H9 (cell line): ENCODE data around the gene LRG1. TPM values are rescaled to one million over a fixed set of nuclear protein-coding genes. Genes with fewer than 3 reads are reported as not detected.

Experiments
- DNase-seq: peaks from one replicate; pipeline ENCODE4 v3.0.0-alpha.2; 2017
- H2AFZ ChIP-seq: one replicate; pipeline ENCODE4 v1.6.1; 2013; ENCODE audit warnings: mild to moderate bottlenecking, low read length, control low read depth, moderate library complexity
- H2AK5ac ChIP-seq: 2 replicates; pipeline ENCODE4 v1.6.1; 2013; ENCODE audit warnings: low read length, control low read depth, mixed read lengths; ENCODE audit not compliant: insufficient read length
- H2BK120ac ChIP-seq: one replicate; pipeline ENCODE4 v1.6.1; 2013; ENCODE audit warnings: low read depth, mild to moderate bottlenecking, low read length, control low read depth, inconsistent platforms; ENCODE audit not compliant: poor library complexity, severe bottlenecking
- H2BK12ac ChIP-seq: 2 replicates; pipeline ENCODE4 v1.6.1; 2013; ENCODE audit warnings: low read length, control low read depth, mixed read lengths, low read depth; ENCODE audit not compliant: insufficient read length
- H2BK15ac ChIP-seq: 2 replicates; pipeline ENCODE4 v1.6.1; 2013; ENCODE audit warnings: low read depth, low read length, control low read depth
- H2BK20ac ChIP-seq: one replicate; pipeline ENCODE4 v1.6.1; 2013; ENCODE audit warnings: low read depth, mild to moderate bottlenecking, low read length, control low read depth, inconsistent platforms; ENCODE audit not compliant: poor library complexity, severe bottlenecking
- H2BK5ac ChIP-seq: 2 replicates; pipeline ENCODE4 v1.6.1; 2013; ENCODE audit warnings: low read length, control low read depth, mixed read lengths; ENCODE audit not compliant: insufficient read length
- H3K14ac ChIP-seq: 2 replicates; pipeline ENCODE4 v1.6.1; 2013; ENCODE audit warnings: low read length, control low read depth; ENCODE audit not compliant: insufficient read depth
- H3K18ac ChIP-seq: 2 replicates; pipeline ENCODE4 v1.6.1; 2013; ENCODE audit warnings: low read depth, mild to moderate bottlenecking, mixed read lengths, low read length, control low read depth; ENCODE audit not compliant: insufficient read length
- H3K23ac ChIP-seq: 2 replicates; pipeline ENCODE4 v1.6.1; 2013; ENCODE audit warnings: low read length, control low read depth, mixed read lengths, low read depth; ENCODE audit not compliant: insufficient read length
- H3K23me2 ChIP-seq: 2 replicates; pipeline ENCODE4 v1.6.1; 2013; ENCODE audit warnings: low read depth, mild to moderate bottlenecking, mixed read lengths, low read length, control low read depth; ENCODE audit not compliant: insufficient read length, poor library complexity, severe bottlenecking
- H3K27ac ChIP-seq: 2 replicates; pipeline ENCODE4 v1.5.1; 2013; ENCODE audit warnings: low read length, control low read depth, mixed read lengths, low read depth; ENCODE audit not compliant: insufficient read length
- H3K27me3 ChIP-seq: 2 replicates; pipeline ENCODE4 v1.6.1; 2013; ENCODE audit warnings: low read length, control low read depth, inconsistent platforms; ENCODE audit not compliant: insufficient read depth
- H3K4ac ChIP-seq: 2 replicates; pipeline ENCODE4 v1.6.1; 2013; ENCODE audit warnings: low read depth, mild to moderate bottlenecking, control low read depth, inconsistent platforms, low read length, moderate library complexity
- H3K4me1 ChIP-seq: 2 replicates; pipeline ENCODE4 v1.6.1; 2013; ENCODE audit warnings: low read length, control low read depth, inconsistent platforms; ENCODE audit not compliant: insufficient read depth
- H3K4me2 ChIP-seq: 2 replicates; pipeline ENCODE4 v1.6.1; 2013; ENCODE audit warnings: low read length, control low read depth, mixed read lengths; ENCODE audit not compliant: insufficient read length, insufficient read depth
- H3K56ac ChIP-seq: 2 replicates; pipeline ENCODE4 v1.6.1; 2013; ENCODE audit warnings: low read depth, mild to moderate bottlenecking, mixed read lengths, low read length, control low read depth; ENCODE audit not compliant: insufficient read length
- H3K79me1 ChIP-seq: 2 replicates; pipeline ENCODE4 v1.6.1; 2013; ENCODE audit warnings: low read depth, mild to moderate bottlenecking, moderate library complexity, low read length, control low read depth, inconsistent platforms; ENCODE audit not compliant: insufficient read depth, poor library complexity, severe bottlenecking
- H3K79me2 ChIP-seq: 2 replicates; pipeline ENCODE4 v1.6.1; 2013; ENCODE audit warnings: low read length, control low read depth, inconsistent platforms; ENCODE audit not compliant: insufficient read depth
- H3K9ac ChIP-seq: 2 replicates; pipeline ENCODE4 v1.6.1; 2013; ENCODE audit warnings: low read length, control low read depth, mixed read lengths; ENCODE audit not compliant: insufficient read length; ENCODE audit errors: extremely low read depth
- H3K9me3 ChIP-seq: one replicate; pipeline ENCODE4 v1.6.1; 2013; ENCODE audit warnings: low read depth, low read length, inconsistent platforms; ENCODE audit not compliant: control insufficient read depth
- H3T11ph ChIP-seq: one replicate; pipeline ENCODE4 v1.6.1; 2013; ENCODE audit warnings: mild to moderate bottlenecking, low read length, control low read depth, inconsistent platforms
- H4K20me1 ChIP-seq: one replicate; pipeline ENCODE4 v1.6.1; 2013; ENCODE audit not compliant: control insufficient read depth, insufficient read length, insufficient read depth
- H4K5ac ChIP-seq: 2 replicates; pipeline ENCODE4 v1.6.1; 2013; ENCODE audit warnings: low read depth, mild to moderate bottlenecking, mixed read lengths, low read length, control low read depth; ENCODE audit not compliant: insufficient read length
- H4K8ac ChIP-seq: replicated peaks from 2 replicates; pipeline ENCODE4 v1.6.1; 2013; ENCODE audit warnings: low read length, control low read depth, mixed read lengths, low read depth; ENCODE audit not compliant: insufficient read length
- H4K91ac ChIP-seq: 2 replicates; pipeline ENCODE4 v1.6.1; 2013; ENCODE audit warnings: low read depth, mild to moderate bottlenecking, moderate library complexity, mixed read lengths, low read length, control low read depth; ENCODE audit not compliant: insufficient read length
- H3K27ac Mint-ChIP-seq, 3 experiments: 2 replicates in 2 of 3; 3 replicates in 1 of 3; pipeline ENCODE4 v1.8.0; 2020 to 2021; ENCODE audit warnings: mixed read lengths in 3 of 3, mild to moderate bottlenecking in 1 of 3, moderate library complexity in 1 of 3
- H3K27me3 Mint-ChIP-seq: 2 replicates; pipeline ENCODE4 v1.8.0; 2021; ENCODE audit warnings: low read depth, mild to moderate bottlenecking, moderate library complexity, mixed read lengths
- H3K36me3 Mint-ChIP-seq, 3 experiments: 2 replicates in 2 of 3; 3 replicates in 1 of 3; pipeline ENCODE4 v1.8.0; 2020 to 2021; ENCODE audit warnings: low read depth in 3 of 3, mixed read lengths in 3 of 3; ENCODE audit not compliant: insufficient read depth in 1 of 3
- H3K4me1 Mint-ChIP-seq, 2 experiments: 2 replicates each; pipeline ENCODE4 v1.8.0; 2020; ENCODE audit warnings: mixed read lengths in 2 of 2
- H3K4me3 Mint-ChIP-seq, 2 experiments: 2 replicates in 1 of 2; 3 replicates in 1 of 2; pipeline ENCODE4 v1.8.0; 2020 to 2021; ENCODE audit warnings: mild to moderate bottlenecking in 2 of 2, mixed read lengths in 2 of 2, moderate library complexity in 1 of 2
- H3K9me3 Mint-ChIP-seq, 2 experiments: 2 replicates in 1 of 2; 3 replicates in 1 of 2; pipeline ENCODE4 v1.8.0; 2020; ENCODE audit warnings: mild to moderate bottlenecking in 2 of 2, mixed read lengths in 2 of 2, moderate library complexity in 1 of 2
- CTCF ChIP-seq: fragments of 200-600 bp; sonication (generic); conservative IDR thresholded peaks from 3 replicates; pipeline ENCODE4 v1.8.0; 2021; ENCODE audit warnings: antibody characterized with exemption, mild to moderate bottlenecking
- WGBS: extraction: QIAGEN DNeasy Blood & Tissue Kit; methylation state at CpG from one replicate; pipeline ENCODE4 v1.1.7; 2013; ENCODE audit warnings: missing lambda C conversion rate, low lambda C conversion rate, mixed read lengths; ENCODE audit not compliant: insufficient read length; ENCODE audit errors: extremely low coverage; 5-methylcytosine and 5-hydroxymethylcytosine counted together
- total RNA-seq: library from RNA; stranded (reverse); gene quantifications from 2 replicates; pipeline ENCODE4 v1.2.1, GENCODE V29; 2021

Gene LRG1
- total RNA-seq, 1 experiment from 2014 or later = 0.24 TPM

DNA sequence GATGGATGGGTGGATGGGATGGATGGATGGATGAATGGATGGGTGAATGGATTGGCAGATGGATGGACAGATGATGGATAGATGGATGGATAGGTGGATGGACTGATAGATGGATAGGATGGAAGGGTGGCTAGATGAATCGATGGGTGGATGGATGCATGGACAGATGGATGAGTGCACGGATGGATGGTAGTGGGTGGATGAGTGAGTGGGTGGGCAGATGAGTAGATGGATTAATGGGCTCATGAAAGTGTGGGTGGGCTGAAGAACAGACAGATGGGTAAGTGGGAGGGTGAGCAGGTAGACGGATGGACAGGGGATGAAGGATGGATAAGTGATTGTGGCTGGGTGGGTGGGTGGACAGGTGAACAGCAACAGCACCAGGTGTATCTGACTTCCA lies 13.9 kb upstream of the LRG1 start:
- Histone ChIP-seq H2BK12ac (no peak overlapping the region), H3K4me2 (no peak overlapping the region), H3K9ac (no peak overlapping the region), H4K91ac (no peak overlapping the region), H3K18ac (no peak overlapping the region), H4K5ac (no peak overlapping the region), H4K20me1 (peaks cover 6% of the 10 kb centered on the region), H3K27ac (no peak overlapping the region), H3K14ac (no peak overlapping the region), H2BK120ac (no peak overlapping the region), H2AFZ (no peak overlapping the region), H3K4ac (no peak overlapping the region), H3K4me1 (no peaks in the 10 kb centered on the region; the same call in 1 of the 2 replicates), H3K79me1 (no peaks in the 10 kb centered on the region), H4K8ac (no peak overlapping the region), H3K56ac (no peak overlapping the region), H2BK5ac (no peak overlapping the region), H2BK20ac (no peak overlapping the region), H3K79me2 (no peaks in the 10 kb centered on the region), H3K23ac (no peak overlapping the region), H3K27me3 (no peaks in the 10 kb centered on the region), H3T11ph (no peak overlapping the region), H2BK15ac (no peak overlapping the region), H2AK5ac (no peak overlapping the region), H3K9me3 (no peaks in the 10 kb centered on the region), H3K23me2 (no peaks in the 10 kb centered on the region)
- no peak overlapping the region for H3K4me3 Mint-ChIP-seq
- peaks cover 3% of the 10 kb centered on the region for H3K27me3 Mint-ChIP-seq
- H3K9me3 Mint-ChIP-seq = no peaks in the 10 kb centered on the region; a peak in 1 of 5 replicates
- peaks cover 38 to 67% (median 57%) of the 10 kb centered on the region in 3 experiments for H3K36me3 Mint-ChIP-seq
- no peak for DNase-seq
- no peak for TF ChIP-seq CTCF
- no CpG with 5 or more reads among the region's 3 CpGs for WGBS
- H3K27ac Mint-ChIP-seq = no peak overlapping the region
- peaks cover 9 to 18% of the 10 kb centered on the region in 2 experiments for H3K4me1 Mint-ChIP-seq
